Neural cell (in vitro differentiated cells): ENCODE data around the gene OR6C76. TPM values are rescaled to one million over a fixed set of nuclear protein-coding genes. Genes with fewer than 3 reads are reported as not detected.

Source experiments
- H2AFZ ChIP-seq: fragments of 200-600, 300-800 bp; sonication (generic), shearing (Covaris generic); 2 replicates; pipeline ENCODE4 v1.6.0; 2014; ENCODE audit warnings: low read depth, mild to moderate bottlenecking, antibody characterized with exemption, low read length, moderate library complexity
- H3F3A ChIP-seq: fragments of 200-600 bp; shearing (Covaris generic); 2 replicates; pipeline ENCODE4 v1.6.1; 2016; ENCODE audit warnings: mild to moderate bottlenecking, moderate library complexity, mixed read lengths, antibody characterized with exemption, low read length; ENCODE audit not compliant: insufficient read depth, poor library complexity, severe bottlenecking
- H3K27ac ChIP-seq: fragments of 200-600, 300-800 bp; sonication (generic), shearing (Covaris generic); 2 replicates; pipeline ENCODE4 v1.5.1; 2014; ENCODE audit warnings: mild to moderate bottlenecking, low read length, moderate library complexity
- H3K27me3 ChIP-seq: fragments of 300-800, 200-600 bp; sonication (generic), shearing (Covaris generic); 2 replicates; pipeline ENCODE4 v1.6.0; 2014; ENCODE audit warnings: mild to moderate bottlenecking, low read depth, low read length, moderate library complexity; ENCODE audit not compliant: insufficient read depth
- H3K36me3 ChIP-seq: fragments of 300-800, 200-600 bp; sonication (generic), shearing (Covaris generic); 2 replicates; pipeline ENCODE4 v1.5.1; 2014; ENCODE audit warnings: mild to moderate bottlenecking, antibody characterized with exemption, low read length, moderate library complexity; ENCODE audit not compliant: insufficient read depth
- H3K4me2 ChIP-seq: fragments of 300-800, 200-600 bp; sonication (generic), shearing (Covaris generic); 2 replicates; pipeline ENCODE4 v1.6.0; 2014; ENCODE audit warnings: mild to moderate bottlenecking, low read length
- H3K4me3 ChIP-seq: fragments of 300-800, 200-600 bp; sonication (generic), shearing (Covaris generic); 2 replicates; pipeline ENCODE4 v1.5.1; 2014; ENCODE audit warnings: mild to moderate bottlenecking, low read length, moderate library complexity
- H3K79me2 ChIP-seq: fragments of 200-600 bp; shearing (Covaris generic); replicated peaks from 2 replicates; pipeline ENCODE4 v1.6.0; 2014; ENCODE audit warnings: mild to moderate bottlenecking, low read length, moderate library complexity; ENCODE audit not compliant: insufficient read depth
- H3K9ac ChIP-seq: fragments of 300-800, 200-600 bp; sonication (generic), shearing (Covaris generic); 2 replicates; pipeline ENCODE4 v1.6.1; 2016; ENCODE audit warnings: mild to moderate bottlenecking, low read length, mixed read lengths
- H3K9me2 ChIP-seq: fragments of 200-600 bp; shearing (Covaris generic); 2 replicates; pipeline ENCODE4 v1.6.1; 2016; ENCODE audit warnings: mild to moderate bottlenecking, low read length, mixed read lengths; ENCODE audit not compliant: insufficient read depth
- H3K9me3 ChIP-seq: fragments of 200-600, 300-800 bp; sonication (generic), shearing (Covaris generic); 2 replicates; pipeline ENCODE4 v1.6.1; 2016; ENCODE audit warnings: mild to moderate bottlenecking, mixed run types, low read length, moderate library complexity, mixed read lengths
- H4K20me1 ChIP-seq: fragments of 200-600 bp; shearing (Covaris generic); 2 replicates; pipeline ENCODE4 v1.6.1; 2016; ENCODE audit warnings: mild to moderate bottlenecking, mixed run types; ENCODE audit not compliant: insufficient read depth
- CTCF ChIP-seq: fragments of 450-650 bp; IDR thresholded peaks from 2 replicates; pipeline ENCODE4 v1.5.1; 2014; ENCODE audit warnings: antibody characterized with exemption, mild to moderate bottlenecking, moderate library complexity; ENCODE audit not compliant: poor library complexity, severe bottlenecking
- EP300 ChIP-seq: fragments of 450-650 bp; conservative IDR thresholded peaks from 2 replicates; pipeline ENCODE4 v1.6.1; 2014; ENCODE audit warnings: antibody characterized with exemption, mild to moderate bottlenecking, moderate library complexity; ENCODE audit not compliant: poor library complexity, severe bottlenecking
- EZH2 ChIP-seq: fragments of 200-600, 300-800 bp; shearing (Covaris generic), sonication (generic); IDR thresholded peaks from 2 replicates; pipeline ENCODE4 v1.6.1; 2014; ENCODE audit warnings: antibody characterized with exemption, low read length, borderline replicate concordance, mild to moderate bottlenecking; ENCODE audit not compliant: insufficient read depth, poor library complexity, severe bottlenecking
- MXI1 ChIP-seq: fragments of 450-650 bp; conservative IDR thresholded peaks from 2 replicates; pipeline ENCODE4 v1.6.1; 2014; ENCODE audit warnings: antibody characterized with exemption, mild to moderate bottlenecking; ENCODE audit not compliant: poor library complexity, severe bottlenecking
- POLR2AphosphoS5 ChIP-seq: IDR thresholded peaks from 2 replicates; pipeline ENCODE4 v1.6.1; 2012
- RAD21 ChIP-seq: fragments of 450-650 bp; conservative IDR thresholded peaks from 2 replicates; pipeline ENCODE4 v1.6.1; 2014; ENCODE audit warnings: antibody characterized with exemption, mild to moderate bottlenecking, moderate library complexity
- REST ChIP-seq: IDR thresholded peaks from 2 replicates; pipeline ENCODE4 v1.6.1; 2012; ENCODE audit warnings: borderline replicate concordance
- SMC3 ChIP-seq: fragments of 450-650 bp; conservative IDR thresholded peaks from 2 replicates; pipeline ENCODE4 v1.6.1; 2014; ENCODE audit warnings: antibody characterized with exemption, mild to moderate bottlenecking, moderate library complexity; ENCODE audit not compliant: poor library complexity
- TAF1 ChIP-seq: IDR thresholded peaks from 2 replicates; pipeline ENCODE4 v1.6.1; 2012; ENCODE audit warnings: low read depth
- polyA plus RNA-seq: library from polyadenylated mRNA; depleted of rRNA; stranded (reverse); fragments of >200 nt; gene quantifications from 2 replicates; pipeline ENCODE4 v1.2.3, GENCODE V29; 2014

Gene OR6C76
- polyA plus RNA-seq, 1 donor from 2014 or later = not detected

- H3K36me3 ChIP-seq = no peaks in the 10 kb centered on the region
- no peaks in the 10 kb centered on the region for H3K79me2 ChIP-seq
- H3K9ac ChIP-seq = no peak overlapping the region
- no peak overlapping the region for H3K4me2 ChIP-seq
- no peak overlapping the region for H2AFZ ChIP-seq
- no peak overlapping the region for H3K27ac ChIP-seq
- no peaks in the 10 kb centered on the region for H3K9me2 ChIP-seq
- H4K20me1 ChIP-seq = no peaks in the 10 kb centered on the region
- H3F3A ChIP-seq = no peaks in the 10 kb centered on the region
- no peak overlapping the region for H3K4me3 ChIP-seq
- no peaks in the 10 kb centered on the region for H3K27me3 ChIP-seq
- no peak for TF ChIP-seq EZH2
- no peak for TF ChIP-seq TAF1
- no peak for TF ChIP-seq RAD21
- TF ChIP-seq REST = no peak
- TF ChIP-seq SMC3 = no peak
- TF ChIP-seq CTCF = no peak
- TF ChIP-seq POLR2AphosphoS5 = no peak
- TF ChIP-seq EP300 = no peak
- no peak for TF ChIP-seq MXI1
- no peaks in the 10 kb centered on the region for H3K9me3 ChIP-seq
These were observed 43.2 kb downstream of the OR6C76 start for GRCh38 chr12:55469291-55469690.

- H3K27ac ChIP-seq = no peak within 1 kb of the TSS
- H3K4me2 ChIP-seq = no peak within 1 kb of the TSS
- H3K36me3 ChIP-seq = no peaks in the 10 kb centered on the region
- no peaks in the 10 kb centered on the region for H4K20me1 ChIP-seq
- H3K27me3 ChIP-seq = no peaks in the 10 kb centered on the region
- no peaks in the 10 kb centered on the region for H3K79me2 ChIP-seq
- H3K4me3 ChIP-seq = no peak within 1 kb of the TSS
- H3K9me2 ChIP-seq = no peaks in the 10 kb centered on the region
- no peaks in the 10 kb centered on the region for H3K9me3 ChIP-seq
- no peak for TF ChIP-seq TAF1
- no peak for TF ChIP-seq SMC3
- no peak for TF ChIP-seq MXI1
- TF ChIP-seq CTCF = no peak
- no peak for TF ChIP-seq REST
- TF ChIP-seq EZH2 = no peak
- TF ChIP-seq POLR2AphosphoS5 = no peak
- H3K9ac ChIP-seq = no peak within 1 kb of the TSS
- H2AFZ ChIP-seq = no peak within 1 kb of the TSS
- H3F3A ChIP-seq = no peaks in the 10 kb centered on the region
These were observed 44.2 kb downstream of the OR6C76 start, which contains the start of gene OR6C70 for GRCh38 chr12:55470088-55470829. Gene OR6C70, minus strand, starts transcription at chr12:55470138. Its CDS starts 0 bp downstream, at chr12:55470138.
